ENCODE measurements around the gene ILKAP.

GRCh38 chr2:238231251-238231793, 27.8 kb upstream of the ILKAP start:
- TF ChIP-seq, protein P1, sequence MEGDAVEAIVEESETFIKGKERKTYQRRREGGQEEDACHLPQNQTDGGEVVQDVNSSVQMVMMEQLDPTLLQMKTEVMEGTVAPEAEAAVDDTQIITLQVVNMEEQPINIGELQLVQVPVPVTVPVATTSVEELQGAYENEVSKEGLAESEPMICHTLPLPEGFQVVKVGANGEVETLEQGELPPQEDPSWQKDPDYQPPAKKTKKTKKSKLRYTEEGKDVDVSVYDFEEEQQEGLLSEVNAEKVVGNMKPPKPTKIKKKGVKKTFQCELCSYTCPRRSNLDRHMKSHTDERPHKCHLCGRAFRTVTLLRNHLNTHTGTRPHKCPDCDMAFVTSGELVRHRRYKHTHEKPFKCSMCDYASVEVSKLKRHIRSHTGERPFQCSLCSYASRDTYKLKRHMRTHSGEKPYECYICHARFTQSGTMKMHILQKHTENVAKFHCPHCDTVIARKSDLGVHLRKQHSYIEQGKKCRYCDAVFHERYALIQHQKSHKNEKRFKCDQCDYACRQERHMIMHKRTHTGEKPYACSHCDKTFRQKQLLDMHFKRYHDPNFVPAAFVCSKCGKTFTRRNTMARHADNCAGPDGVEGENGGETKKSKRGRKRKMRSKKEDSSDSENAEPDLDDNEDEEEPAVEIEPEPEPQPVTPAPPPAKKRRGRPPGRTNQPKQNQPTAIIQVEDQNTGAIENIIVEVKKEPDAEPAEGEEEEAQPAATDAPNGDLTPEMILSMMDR (IDR thresholded peaks at IDR 0.05), result no peak
- TF ChIP-seq POLR2AphosphoS5 (IDR thresholded peaks at IDR 0.05; ENCODE audit: insufficient read depth in 1 of 2, low read depth in 1 of 2), result peak; percentile 9 to 75
- no peak for TF ChIP-seq POLR2A (IDR thresholded peaks at IDR 0.05)
